MG63 (cell line): Measurements from ENCODE around the gene FOS. TPM values are rescaled to one million over a fixed set of nuclear protein-coding genes. Genes with fewer than 3 reads are reported as not detected.

Experiments used
- DNase-seq: peaks from one replicate; pipeline ENCODE4 v3.0.0-alpha.2; 2020
- H3K27me3 ChIP-seq: fragments of 250-450 bp; sonication (Bioruptor Pico); 2 replicates; pipeline ENCODE4 v1.5.1; 2020; ENCODE audit warnings: mild to moderate bottlenecking, moderate library complexity
- H3K36me3 ChIP-seq: fragments of 250-450 bp; sonication (Bioruptor Pico); 2 replicates; pipeline ENCODE4 v1.5.1; 2020; ENCODE audit warnings: mild to moderate bottlenecking, moderate library complexity
- H3K4me3 ChIP-seq: fragments of 250-450 bp; sonication (Bioruptor Pico); 2 replicates; pipeline ENCODE4 v1.5.1; 2020; ENCODE audit warnings: mild to moderate bottlenecking, moderate library complexity
- H3K9me3 ChIP-seq: fragments of 250-450 bp; sonication (Bioruptor Pico); 2 replicates; pipeline ENCODE4 v1.5.1; 2020; ENCODE audit warnings: mild to moderate bottlenecking, moderate library complexity
- total RNA-seq: library from RNA; depleted of rRNA; stranded (reverse); fragments of >200 nt; shearing (Covaris generic); gene quantifications from 2 replicates; pipeline ENCODE4 v1.2.3, GENCODE V29; 2014; ENCODE audit warnings: low replicate concordance; rRNA removed

Gene FOS
- total RNA-seq, 1 experiment from 2014 or later = 6.6 TPM

DNA sequence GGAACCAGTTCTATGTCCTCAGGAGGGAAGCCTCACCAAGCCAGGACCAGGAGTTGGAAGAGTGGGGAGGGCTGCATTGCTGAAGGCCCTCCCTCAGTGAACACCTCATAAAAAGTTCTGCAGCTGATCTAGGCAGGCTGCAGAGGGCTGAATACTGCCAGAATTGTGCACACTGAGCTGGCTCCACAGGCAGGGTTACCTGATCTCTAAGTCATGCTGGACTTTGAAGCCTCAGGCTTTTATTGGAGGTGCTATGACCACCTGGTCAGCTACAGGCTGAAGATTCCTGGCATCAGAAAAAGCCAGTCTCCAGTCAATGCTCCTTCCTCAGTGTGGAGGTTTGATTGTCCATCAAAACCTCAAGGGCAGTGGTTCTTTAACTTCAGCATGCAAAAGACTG, 39.7 kb downstream of the FOS start:
- Histone ChIP-seq H3K9me3 (no peaks in the 10 kb centered on the region), H3K4me3 (no peak overlapping the region), H3K36me3 (no peaks in the 10 kb centered on the region), H3K27me3 (no peaks in the 10 kb centered on the region)
- DNase-seq = no peak

DNA sequence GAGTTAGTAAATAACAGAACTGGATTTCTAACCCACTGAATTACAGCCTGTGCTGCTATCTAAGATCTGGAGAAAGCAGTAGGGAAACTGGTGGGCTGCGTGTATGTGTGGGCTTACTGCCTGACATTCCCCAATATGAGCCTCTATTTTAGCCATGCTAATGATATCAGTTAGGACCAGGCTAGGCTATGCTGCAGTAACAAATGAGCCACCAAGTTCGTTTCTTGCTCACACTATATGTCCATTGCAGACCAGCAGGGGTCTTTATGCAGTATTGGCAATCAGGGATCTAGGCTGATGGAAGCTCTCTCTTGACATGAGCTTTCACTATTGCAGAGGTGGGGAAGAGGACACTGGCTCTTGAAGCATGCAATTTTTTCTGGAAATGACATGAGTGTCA, 40.4 kb downstream of the FOS start:
- no peak for DNase-seq
- Histone ChIP-seq H3K27me3 (no peaks in the 10 kb centered on the region), H3K9me3 (no peaks in the 10 kb centered on the region), H3K4me3 (no peak overlapping the region), H3K36me3 (no peaks in the 10 kb centered on the region)

DNA sequence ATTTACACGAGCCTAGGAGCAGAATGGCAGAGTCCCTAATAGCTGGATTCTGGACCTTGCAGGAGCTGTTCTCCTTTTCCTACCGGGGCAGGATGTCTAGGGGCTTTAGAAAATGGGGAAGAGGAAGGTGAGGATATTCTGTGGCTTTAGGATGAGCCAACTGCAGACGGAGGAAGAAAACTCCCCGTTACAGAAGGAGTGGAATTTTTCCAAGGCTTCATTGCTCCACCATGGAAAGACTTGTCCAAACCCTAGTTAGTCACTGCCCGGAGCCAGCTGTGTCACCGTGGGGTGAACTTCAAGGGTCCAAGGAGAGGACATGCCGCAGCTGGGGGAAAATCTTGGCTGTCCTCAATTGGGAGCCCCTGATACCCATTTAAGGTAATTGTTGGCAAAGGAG, 41.6 kb downstream of the FOS start:
- DNase-seq = no peak
- Histone ChIP-seq H3K27me3 (no peaks in the 10 kb centered on the region), H3K4me3 (no peak overlapping the region), H3K36me3 (no peaks in the 10 kb centered on the region), H3K9me3 (no peaks in the 10 kb centered on the region)

DNA sequence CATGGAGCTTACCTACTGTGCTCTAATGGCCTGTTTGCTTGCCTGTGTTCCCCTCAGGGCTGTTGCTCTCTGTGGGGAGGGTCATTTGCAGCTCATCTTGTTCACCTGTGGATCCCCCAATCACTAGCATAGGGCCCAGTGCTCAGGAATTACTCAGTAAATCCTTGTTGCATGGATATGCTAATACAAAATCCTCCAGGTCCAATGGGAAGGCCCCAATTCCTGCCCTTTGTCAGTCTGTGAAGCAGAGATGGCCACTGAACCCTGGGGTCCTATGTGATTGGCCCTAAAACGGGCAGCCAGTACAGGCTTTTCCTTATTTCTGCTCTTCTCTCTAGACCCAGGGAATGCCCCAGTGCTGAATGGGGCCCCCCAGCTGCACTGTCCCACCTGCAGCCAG, 44.1 kb downstream of the FOS start:
- Histone ChIP-seq H3K27me3 (no peaks in the 10 kb centered on the region), H3K36me3 (no peaks in the 10 kb centered on the region)
- no peak for DNase-seq

DNA sequence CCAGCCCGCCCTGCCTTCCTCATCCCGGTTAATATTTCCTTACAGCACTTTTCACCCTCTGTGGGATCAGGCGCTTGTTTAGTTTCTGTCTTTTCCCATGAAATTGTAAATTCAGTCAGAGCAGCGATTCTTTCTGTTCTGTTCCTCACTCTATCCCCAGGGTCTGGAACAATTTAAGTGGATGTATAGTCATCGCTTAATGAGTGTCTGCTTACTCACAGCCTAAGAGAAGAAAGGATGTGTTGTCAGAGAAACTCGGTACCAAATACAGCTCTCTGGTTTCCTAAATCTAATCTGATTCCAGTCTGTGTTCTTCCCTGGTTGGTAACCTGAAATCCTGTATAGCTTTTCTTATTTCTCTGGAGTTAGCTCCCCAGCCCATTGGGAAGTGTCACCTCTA, 44.9 kb downstream of the FOS start:
- Histone ChIP-seq H3K9me3 (no peaks in the 10 kb centered on the region), H3K27me3 (no peaks in the 10 kb centered on the region), H3K36me3 (no peaks in the 10 kb centered on the region), H3K4me3 (no peak overlapping the region)
- no peak for DNase-seq

More for the DNA sequence above, 44.1 kb downstream of the FOS start:
- Histone ChIP-seq H3K9me3 (no peaks in the 10 kb centered on the region), H3K4me3 (no peak overlapping the region)

DNA sequence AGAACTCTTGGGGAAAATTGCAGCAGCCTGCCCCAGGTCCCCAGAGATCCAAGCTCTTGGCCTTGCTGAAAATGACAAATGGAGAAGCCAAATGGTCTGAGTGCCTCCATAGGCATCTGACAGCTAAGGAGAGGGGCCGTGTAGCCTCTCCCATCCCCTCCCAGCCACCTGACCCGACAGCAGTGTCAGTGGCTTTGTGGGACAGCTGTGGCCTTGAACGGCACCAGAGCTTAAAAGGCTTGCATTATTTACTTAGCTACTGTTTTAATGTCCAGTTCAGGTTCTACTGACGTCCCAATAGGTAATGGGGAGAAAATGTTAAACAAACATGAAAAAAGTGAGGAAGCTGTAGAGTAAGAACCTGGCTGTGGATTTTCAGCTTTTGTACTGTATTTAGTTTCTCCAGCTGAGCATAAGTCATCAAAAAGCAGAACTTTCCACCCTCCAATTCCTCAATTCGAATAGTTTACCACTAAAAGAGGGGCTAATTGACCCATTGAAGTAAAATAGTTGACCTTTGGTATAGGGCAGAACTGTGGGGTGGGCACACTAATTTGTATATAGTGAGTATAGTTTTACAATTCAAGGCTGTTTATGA, 50.0 kb downstream of the FOS start:
- no peak for DNase-seq
- no peak overlapping the region for H3K4me3 ChIP-seq
- H3K27me3 ChIP-seq = no peaks in the 10 kb centered on the region
- H3K36me3 ChIP-seq = no peaks in the 10 kb centered on the region
- H3K9me3 ChIP-seq = no peaks in the 10 kb centered on the region

DNA sequence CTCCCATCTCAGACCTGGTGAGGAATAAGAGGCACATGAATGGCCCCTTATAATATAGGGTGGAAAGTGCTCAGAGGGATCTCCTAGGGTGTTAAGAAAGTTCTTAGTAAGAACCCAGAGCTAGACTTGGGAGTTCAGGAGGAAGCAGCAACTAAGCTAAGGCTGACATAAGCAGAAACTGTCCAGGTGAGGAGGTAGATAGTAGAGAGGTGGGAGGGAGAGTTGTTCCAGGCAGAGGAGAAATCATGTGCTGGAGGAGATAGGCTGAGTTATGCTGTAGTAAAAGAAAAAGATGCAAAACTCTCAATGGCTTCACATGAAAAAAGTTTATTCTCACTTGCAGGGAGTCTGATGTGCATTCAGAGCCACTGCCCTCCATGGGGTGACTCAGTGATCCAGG, 50.7 kb downstream of the FOS start:
- no peak overlapping the region for H3K4me3 ChIP-seq
- no peak for DNase-seq
- H3K27me3 ChIP-seq = no peaks in the 10 kb centered on the region
- H3K9me3 ChIP-seq = no peaks in the 10 kb centered on the region
- H3K36me3 ChIP-seq = no peaks in the 10 kb centered on the region

DNA sequence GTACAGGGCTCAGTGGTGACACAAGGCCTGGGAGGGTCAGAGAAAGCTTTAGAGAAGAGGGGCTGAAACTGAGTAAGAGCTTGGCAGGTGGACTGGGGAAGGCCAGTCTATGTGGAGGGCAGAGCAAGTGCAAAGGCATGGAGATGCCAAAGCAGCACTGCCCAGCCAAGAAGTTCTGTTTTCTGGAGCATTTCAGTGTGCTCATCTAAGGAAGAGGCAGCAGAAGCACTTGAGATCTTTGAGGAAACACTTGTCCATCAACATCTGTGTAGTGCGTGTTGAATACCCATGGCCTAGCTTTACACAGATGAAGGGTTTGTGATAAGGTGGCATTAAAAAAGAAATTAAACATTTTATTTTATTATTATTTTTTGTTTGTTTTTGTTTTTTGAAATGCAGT, 52.8 kb downstream of the FOS start:
- no peaks in the 10 kb centered on the region for H3K27me3 ChIP-seq
- H3K4me3 ChIP-seq = no peak overlapping the region
- no peaks in the 10 kb centered on the region for H3K36me3 ChIP-seq
- no peak for DNase-seq
- H3K9me3 ChIP-seq = no peaks in the 10 kb centered on the region

Other genes starting within 250 kb of the FOS start
- 9.0 and 9.1 TPM in 2 replicates for gene MLH3, start 227.4 kb upstream of the FOS start, total RNA-seq
- gene ACYP1, start 214.8 kb upstream of the FOS start, total RNA-seq = 10.8 and 53.9 TPM in 2 replicates
- gene ZC2HC1C, start 209.2 kb upstream of the FOS start, total RNA-seq = 0.99 TPM in 1 of 2 replicates, not detected in the other
- 19.7 and 67.7 TPM in 2 replicates for gene NEK9, start 151.8 kb upstream of the FOS start, total RNA-seq
- gene TMED10, start 102.2 kb upstream of the FOS start, total RNA-seq = 125 and 134 TPM in 2 replicates
- 76.1 and 78.4 TPM in 2 replicates for gene JDP2, start 149.2 kb downstream of the FOS start, total RNA-seq
- gene BATF, start 243.6 kb downstream of the FOS start, total RNA-seq = not detected in 2 replicates